ENCODE measurements around the gene KCNJ10.

Gene KCNJ10

DNA sequence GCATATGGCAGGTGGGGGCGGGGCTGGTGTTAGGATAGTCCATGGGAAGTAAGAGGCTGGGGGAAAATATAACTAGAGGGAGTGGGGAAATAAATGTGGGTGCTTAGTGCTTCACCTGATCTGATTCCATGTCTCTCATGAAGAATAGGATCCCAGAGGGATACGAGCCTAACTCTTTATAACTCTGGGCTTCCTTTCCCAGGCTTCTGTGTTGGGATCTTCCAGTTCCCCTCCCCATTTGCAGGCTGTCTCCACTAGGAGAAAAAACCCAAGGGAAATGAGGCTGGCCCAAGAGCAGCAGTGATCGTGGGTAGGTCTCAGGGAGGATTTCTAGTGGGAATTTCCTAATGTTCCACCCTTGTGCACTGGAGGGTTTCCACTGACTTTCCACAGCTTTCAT lies 13.0 kb upstream of the KCNJ10 start:
- no peak for DNase-seq

DNA sequence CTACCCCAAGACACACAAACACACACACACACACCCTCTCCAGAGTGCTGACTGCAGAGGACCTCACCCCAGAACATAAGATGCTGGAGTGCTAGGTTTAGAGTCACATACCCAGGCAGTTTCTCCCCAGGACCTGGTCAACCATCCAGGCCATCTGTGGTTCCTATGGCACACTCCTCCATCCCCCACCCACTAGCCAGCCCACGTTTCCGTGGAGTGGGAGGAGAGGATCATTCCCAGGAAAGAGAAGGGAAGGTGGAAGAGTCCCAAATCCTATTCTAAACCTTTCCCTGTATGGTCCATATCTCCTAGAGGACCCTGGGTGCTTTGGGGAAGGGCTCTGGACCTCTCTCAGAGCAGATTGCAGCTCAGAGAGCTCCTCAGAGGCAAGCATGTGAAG lies 12.5 kb upstream of the KCNJ10 start:
- DNase-seq: no peak

DNA sequence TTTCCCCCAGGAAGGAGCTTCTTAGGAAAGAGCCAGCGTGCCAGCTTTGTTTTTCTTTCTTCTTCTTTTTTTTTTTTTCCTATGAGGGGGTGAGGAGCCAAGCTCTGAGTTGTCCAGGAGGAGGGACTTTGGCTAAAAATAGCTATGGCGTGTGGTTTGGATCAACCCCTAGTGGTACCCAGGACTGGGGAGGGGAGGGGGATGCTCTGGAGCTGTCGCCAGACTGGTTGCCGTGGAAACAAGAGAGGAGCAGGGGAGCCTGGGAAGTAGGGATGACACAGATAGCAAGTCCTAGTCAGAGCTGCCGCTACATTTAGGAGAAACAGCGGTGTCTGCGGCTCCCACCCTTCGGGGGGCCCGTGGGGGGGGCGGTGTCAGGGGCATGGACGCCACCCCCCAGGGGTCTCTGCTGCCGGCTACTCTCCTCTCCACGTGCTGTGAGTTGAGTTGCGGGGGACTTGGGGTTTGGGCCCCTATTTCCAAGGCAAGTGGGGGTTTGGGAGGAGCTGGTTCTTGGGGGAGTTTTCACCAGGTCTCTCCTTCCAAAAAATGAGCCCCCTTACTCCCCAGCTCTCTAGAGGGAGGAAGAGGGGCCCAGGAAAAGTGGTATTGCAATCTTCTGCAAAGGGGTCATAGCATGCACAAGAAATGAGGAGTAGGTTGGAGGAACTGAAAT lies 11.4 kb upstream of the KCNJ10 start, which contains the start of gene KCNJ9:
Gene KCNJ9 (plus strand): TSS at position 278 of the 676 bp plus-strand sequence. CDS start 2,493 bp downstream, outside the sequence.
- DNase-seq: no peak

DNA sequence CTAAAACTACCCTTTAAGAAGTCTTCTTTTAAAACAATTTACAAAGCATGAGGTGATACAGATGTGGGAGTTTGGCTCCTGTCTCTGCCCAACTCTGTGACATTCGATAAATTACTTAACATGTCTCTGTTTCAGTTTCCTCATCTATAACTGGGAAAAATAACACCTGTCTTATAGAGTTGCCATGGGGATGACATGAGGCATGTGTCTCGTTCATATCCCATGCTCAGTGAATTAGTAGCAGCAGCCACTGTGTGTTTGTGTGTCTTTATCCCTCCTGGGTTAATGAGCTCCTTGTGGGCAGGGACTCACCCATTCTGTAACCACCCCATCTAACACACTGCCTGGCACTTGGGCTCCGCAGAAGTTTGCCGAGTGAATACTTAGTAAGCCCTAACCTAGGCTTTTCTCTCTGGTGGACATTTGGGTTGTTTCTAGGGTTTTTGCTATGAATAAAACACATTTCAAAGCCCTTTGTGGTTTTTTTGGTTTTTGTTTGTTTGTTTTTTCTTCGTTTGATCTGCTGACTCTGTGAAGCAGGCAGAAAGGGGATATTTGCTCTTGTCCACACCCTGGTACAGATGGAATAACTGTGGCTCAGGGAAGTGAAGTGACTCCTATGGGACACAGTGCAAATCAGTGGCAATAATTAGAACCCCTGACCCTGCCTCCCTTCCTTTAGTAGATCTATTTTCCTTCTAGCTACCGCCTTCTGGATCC lies 10.6 kb upstream of the KCNJ10 start:
- DNase-seq: no peak

DNA sequence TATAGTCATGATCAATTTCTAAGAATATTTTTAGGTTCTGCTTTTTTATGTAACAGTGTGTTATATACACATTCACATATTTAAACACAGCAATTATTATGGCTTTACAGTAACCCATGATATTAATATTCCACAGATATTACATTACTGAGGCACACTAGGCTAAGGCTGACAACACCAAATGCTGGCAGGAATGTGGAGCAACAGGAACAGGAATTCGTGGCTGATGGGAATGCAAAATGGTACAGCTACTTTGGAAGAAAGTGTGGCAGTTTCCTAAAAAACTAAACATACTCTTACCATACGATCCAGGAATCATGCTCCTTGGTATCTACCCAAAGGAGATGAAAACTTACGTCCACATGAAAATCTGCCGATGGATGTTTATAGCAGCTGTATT lies 9.5 kb upstream of the KCNJ10 start:
- no peak for DNase-seq

DNA sequence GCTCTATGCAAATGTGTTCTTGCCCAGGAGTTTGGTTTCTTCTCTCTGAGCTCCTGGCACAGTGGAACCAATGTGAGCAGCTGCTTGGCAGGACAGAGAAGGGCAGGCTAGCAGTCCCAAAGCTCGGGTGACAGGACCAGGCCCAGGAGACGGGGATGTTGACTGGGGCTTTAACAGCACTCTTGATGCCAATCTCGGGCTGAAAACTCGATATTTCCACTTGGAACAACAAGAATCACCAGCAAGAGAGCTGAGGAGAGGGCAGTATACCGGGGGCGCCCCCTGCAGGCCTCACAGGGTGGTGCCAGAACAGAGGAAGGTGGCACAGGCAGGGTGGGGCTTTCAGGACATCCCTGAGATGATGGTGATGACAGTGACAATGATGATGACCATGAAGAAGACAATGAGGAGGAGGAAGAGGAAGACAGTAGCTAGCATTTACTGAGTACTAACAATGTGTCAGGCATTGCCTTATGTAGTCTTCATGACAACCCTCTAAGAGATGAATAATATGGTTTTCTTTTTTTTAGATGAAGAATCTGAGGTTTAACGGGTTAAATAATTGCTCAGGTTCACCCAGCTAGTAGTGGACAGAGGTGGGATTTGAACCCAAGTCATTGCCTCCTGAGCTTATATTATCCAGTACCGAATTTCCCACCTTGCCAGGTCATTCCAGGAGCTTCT lies 8.7 kb upstream of the KCNJ10 start:
- DNase-seq: no peak

DNA sequence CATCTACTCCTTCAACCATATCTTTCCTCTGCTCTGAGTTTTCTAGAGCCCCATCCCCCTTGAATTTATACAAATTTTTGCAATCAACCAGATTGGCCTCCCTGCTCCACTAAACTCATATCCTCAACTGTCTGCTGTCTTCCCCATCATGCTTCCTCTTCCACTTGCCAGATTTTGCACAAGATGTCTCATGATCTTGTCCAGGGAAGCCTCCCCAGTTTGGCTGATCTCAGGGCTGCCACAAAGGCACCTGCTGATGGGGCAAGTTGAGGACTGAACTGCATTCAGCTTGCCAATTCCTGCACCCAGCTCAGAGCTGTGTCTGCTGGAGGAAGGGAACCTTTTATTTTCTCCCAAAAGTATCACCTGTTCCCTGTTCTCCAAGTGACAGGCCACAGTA lies 7.5 kb upstream of the KCNJ10 start:
- DNase-seq: no peak

DNA sequence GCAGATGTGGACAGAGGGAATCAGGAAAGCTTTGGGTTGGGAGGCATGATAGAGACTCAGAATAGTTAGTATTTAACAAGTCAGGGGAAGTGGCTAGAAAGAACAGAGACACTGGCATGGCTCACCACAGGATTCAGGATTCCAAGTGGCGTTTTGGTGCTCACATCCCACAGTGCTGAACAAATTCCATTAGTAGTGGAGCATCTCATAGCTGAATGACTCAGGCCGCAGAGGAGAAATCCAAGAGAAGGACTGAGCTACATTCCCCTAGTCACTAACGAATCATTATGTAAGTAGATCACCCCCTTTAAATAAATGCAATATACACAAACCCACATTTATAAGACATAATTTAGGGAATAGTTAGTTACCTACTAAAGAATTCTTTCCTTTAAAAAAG lies 6.3 kb upstream of the KCNJ10 start:
- DNase-seq: no peak

DNA sequence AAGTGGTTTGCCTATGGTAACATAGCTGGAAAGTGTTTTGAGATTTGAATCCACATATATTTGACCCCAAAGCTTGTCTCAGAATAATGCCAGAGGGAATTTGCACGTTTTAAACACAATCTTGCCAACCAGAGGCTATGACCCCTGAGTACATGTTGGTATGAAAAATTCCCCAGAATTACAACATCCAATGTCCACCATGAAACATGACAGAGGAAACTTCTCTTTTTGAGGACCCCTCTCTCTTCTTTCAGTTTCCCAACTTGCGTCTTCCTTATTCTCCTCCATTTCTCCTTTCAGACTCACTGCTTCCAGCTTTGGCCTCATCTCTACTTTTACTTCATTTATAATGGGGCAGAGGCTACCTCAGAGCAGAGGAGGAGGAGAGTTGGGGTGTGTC lies 5.9 kb upstream of the KCNJ10 start:
- DNase-seq: no peak

DNA sequence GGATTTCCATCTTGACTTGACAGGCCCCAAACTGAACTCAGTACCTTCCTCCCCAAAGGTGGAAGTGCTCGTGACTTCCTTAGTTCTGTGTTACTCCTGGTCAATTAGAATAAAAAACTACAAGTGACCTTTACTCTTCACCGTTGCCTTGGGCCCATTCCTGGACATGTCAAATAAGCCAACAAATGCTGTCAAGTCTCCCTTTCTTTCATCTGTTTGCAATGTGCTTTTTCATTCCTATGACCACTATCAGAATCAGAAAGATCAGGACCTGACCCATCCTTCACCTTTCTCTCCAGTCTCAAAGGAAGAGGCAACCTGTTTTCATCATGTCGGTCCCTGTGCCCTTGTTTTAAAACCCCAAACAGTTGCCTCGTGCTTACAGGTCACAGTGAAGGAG lies 4.9 kb upstream of the KCNJ10 start:
- DNase-seq: no peak

DNA sequence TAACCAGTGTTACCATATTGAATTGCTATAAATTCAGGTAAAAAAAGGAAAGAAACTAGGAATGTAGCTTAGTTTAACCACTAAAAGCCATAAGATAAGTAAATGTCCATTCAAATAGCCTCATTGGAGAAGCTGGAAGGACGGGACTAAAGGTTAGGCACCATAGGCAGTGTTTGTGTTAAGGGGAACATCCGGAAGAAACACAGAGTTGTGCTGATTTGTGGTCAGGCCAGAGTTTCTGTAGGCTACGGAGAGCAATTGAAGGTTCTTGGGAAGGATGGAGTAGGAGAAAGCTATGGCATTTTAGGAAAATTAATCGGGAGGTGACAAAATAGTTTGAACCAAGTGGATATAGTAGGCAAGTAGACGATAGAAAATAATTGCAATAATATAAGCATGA lies 1.3 kb upstream of the KCNJ10 start:
- no peak for DNase-seq

DNA sequence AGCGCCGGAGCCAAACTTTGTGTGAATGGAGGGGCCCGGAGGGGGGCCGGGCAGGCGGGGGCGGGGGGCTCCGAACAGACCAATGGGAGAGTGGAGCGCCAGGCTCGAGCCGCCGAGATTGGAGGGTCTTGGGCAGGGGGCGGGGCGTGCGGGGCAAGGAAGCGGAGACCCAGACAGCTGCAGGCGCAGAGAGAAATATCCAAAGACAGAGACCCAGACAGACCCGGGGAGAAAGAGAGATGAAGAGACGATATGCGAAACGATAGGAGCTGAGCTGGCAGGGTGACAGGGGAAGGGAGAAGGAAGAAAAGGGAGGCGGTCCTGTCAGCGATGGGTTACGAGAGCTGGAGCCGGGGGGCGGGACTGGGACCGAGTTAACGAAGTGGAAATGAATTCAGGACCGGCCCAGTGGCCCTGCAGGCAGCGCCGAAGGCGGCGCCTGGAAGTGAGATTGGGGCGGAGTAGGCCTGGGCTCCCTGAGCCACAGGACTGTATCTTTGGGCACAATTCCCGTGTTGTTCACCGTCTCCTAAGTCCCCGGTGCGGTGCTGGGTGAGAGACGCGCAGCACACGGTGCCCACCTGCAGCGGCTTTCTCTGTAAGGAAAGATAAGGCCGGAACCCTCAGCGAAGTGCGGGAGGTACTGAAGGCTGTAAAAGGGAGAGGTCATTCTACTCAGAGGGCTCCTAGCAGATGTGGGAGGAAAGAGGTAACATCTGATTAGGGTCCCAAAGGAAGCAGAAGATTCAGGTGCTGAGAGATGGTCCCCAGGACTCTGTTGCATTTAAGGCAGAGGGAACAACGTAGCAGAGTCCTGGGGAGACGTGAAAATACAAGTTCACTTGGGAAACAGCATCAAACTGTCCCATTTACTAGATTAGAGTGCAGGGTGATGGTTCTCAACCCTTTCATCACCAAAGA lies 543 bp upstream of the KCNJ10 start:
- peak; percentile 77 for DNase-seq

DNA sequence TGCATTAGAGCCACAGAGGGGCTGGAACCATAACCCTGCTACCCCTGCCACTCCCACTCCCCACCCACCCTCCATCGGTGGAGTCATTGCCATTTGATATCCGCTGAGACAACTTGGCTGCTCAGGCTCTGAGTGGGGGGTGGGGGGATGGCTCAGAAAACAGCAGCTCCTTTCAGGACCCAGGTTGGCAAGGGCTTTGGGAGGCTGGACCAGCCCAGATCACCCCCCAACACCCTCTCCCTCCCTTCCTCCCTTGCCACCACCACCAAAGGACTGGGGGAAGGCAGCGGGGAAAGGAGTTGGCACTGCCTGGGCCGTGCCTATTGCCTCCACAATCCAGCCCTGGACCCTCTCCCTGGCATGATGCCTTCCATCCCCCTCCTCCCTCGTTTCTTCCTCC lies 1.7 kb downstream of the KCNJ10 start:
- DNase-seq: no peak

DNA sequence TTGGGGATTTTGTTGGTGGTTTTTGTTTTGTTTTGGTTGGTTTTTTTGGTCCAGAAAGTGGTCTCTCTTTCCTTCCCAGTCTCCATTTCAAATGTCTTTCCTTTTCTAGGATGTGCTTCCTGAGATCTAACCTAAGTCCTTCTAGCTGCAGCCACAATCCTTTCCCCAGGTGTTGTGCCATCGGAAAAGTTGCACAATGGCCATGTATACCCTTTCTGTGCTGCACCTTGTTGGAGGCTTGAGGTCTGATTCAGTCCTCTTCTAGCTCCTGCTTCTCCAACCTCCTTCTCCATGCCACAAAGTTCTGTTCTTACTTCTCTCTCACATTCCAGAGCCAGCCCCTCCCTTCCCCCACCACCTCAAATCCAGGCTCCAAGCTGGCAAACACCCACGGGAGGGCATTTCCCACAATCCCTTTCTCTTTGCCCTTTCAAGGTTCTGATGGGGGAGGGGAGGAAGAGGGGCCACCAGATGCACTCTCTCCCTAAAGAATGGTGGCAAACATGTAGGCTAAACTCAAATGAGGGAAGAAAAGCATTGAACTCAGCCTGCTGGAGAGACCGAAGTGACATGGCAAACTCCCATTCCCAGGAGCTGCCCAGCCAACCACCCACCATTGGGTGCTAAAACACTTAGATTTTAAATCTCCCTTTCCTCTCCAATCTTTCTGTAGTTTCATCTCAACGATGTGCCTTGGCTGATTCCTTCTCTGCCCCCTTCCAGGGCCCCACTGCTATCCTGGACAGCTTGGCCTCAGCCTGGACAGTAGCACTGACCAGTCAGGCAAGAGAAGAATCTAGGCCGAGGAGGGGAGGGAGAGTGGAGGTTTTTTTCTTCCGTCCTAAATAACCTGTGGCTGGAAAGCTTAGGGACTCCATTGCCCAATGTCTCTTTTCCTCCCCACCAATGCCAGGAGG lies 2.9 kb downstream of the KCNJ10 start:
- no peak for DNase-seq

DNA sequence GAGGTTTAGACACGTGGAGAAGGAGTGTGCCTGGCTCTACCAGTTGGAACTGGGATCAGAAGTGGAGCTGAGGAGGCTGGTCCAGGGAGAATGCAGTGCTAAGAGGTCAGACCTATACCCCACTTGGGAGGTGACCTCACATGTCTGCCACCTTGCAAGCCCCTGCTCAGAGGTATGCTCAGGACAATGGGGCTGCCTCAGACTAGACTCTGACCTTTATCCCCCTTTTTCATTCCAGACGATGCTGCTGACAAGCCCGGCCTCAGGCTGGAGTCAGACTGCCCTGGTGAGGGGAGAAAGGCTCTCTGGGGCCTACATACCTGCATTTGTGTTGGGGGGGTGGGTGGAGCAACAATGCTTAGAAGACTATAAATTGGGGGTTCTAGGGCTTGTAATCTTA lies 5.2 kb downstream of the KCNJ10 start:
- DNase-seq: no peak

DNA sequence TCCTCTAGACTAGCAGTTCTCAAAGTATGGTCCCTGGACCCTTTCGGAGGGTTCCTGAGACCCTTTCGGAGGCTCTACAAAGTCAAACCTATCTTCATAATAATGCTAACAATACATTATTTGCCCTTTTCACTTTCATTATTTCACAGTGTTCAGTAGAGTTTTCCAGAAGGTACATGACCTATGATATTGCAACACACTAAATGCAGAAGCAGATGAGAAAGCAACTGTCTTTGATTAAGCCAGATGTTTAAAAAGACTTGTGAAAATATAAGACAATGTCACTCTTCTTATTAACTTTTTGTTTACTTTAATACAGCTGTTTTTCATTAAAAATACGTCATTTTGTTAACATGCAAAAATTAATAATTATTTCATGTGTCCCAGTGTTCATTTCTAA lies 5.8 kb downstream of the KCNJ10 start:
- DNase-seq: no peak

DNA sequence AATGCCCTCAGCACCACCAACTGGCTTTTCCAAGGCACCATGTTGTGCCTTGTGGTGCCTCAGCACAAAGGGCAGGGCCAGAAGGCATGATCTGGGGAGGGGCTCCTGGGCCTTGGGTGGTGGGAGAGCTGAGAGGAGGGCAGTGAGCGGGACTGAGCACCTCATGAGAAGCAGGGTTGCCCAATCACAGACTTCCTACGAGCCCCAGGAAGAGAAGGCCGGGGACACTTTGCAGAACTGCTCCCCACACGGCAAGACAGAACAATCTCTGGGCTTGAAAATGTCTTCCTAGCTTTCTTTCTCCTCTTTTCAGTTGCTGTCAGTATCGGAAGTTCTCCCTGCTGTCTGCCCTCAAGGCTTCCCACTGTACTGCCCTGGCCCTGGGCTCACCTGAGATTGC lies 6.8 kb downstream of the KCNJ10 start:
- DNase-seq: no peak

DNA sequence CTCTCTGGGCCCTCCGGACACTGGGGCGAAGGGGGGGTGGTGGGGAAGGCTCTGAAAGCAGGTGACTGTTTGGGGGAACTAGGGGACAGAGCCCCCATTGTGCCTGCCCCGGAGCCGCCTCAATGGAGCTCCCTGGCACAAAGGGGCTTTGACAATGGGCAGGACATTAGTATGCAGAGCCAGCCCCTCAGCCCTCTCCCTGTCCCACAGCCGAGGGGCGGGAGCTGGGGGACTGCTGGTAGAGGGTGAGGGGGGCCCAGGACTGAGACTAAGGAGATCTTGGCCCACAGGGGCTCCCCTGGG lies 7.8 kb downstream of the KCNJ10 start:
- no peak for DNase-seq

DNA sequence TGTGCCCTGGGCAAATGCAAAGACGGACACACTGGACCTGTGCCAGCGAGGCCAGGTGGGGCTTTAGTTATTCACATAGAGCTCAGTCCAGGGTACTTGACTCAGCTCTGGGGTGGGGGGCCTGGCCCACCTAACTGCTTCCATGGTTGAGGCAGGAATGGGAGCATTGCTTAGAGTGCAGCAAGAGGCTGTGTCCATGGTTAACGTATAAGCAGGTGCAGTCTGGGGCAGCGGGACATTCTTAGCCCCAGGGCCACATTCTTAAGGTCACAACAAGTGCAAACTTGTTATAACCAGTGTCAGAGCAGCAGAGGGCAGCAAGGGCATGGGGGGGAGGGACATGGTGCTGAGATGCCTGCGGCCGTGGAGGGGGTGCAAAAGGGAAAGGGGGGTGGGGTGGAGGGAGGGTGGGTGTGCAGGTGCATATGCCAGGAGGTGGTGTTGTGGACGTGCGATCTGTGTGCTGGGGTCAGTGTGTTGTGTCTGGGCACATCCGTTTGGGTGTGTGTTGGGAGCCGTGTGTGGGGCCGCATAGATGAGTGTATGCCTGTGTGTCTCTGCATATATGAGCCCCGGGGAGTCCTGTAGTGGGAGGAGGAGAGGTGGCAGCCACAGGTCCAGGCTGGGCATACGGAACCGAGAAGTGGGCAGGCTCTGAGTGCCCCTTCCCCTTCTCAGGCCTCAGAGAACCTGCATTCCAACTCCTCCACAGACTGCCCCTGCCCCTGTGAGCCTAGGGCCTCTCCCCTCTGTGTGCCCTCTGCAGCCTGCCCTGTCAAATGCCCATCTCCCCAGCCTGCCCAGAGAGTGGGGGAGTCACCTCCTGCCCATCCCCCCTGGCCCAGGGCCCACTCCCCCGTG lies 8.4 kb downstream of the KCNJ10 start:
- DNase-seq: no peak

DNA sequence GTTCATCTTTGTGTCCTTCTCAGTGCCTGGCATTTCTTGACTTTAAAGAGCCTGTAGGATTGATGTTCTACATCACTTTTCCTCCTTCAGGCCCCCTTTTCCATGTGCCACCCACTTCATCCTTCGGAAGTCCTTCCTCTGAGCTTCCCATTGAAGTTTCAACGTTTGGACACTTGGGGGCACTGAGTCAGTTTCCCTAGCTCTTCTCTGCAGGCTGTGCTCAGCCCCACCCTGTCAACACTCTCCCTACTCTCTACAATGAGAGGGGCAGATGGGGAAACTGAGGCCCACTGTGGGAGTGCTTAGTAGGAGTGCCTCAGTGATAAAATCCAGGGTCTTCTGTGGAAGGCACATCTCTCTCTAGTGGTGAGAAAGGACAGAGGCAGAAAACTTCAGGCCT lies 11.9 kb downstream of the KCNJ10 start:
- DNase-seq: no peak

DNA sequence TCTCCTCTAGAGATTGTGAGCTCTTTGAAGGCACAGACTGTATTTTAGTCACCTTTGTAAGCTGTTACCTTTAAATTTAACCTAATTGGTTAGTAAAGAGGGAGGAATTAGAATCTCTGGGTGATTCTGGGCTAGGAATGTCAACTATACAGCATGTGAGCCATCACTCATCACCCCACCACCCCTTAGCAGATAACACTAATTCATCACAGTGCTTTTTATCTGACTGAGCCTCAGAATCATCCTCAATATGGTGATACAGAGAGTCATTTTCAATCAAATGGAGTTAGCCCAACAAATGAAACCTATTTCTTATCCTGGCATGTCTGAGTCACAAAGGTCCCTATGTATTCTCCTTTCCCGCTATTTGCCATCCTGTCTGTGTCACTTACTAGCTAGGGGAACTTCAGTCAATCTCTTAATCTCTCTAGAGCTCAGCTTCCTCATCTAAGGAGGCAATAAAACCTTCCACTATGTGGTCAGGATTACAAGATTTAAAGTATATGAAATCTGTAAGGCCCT lies 13.3 kb downstream of the KCNJ10 start:
- no peak for DNase-seq
